ENCODE data around the gene PCDHGA1.
A peak's percentile ranks its signal among the peaks of the same experiment; 100 is the strongest.
"Not testable (repeated sequence)": the region's sequence is repeated elsewhere in the genome, so short reads cannot be mapped to it uniquely, and the experiment has no call there.

PCDHGA1 gene

DNA sequence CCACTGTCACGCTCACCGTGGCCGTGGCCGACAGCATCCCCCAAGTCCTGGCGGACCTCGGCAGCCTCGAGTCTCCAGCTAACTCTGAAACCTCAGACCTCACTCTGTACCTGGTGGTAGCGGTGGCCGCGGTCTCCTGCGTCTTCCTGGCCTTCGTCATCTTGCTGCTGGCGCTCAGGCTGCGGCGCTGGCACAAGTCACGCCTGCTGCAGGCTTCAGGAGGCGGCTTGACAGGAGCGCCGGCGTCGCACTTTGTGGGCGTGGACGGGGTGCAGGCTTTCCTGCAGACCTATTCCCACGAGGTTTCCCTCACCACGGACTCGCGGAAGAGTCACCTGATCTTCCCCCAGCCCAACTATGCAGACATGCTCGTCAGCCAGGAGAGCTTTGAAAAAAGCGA is 102.4 kb downstream of the PCDHGA1 start:
- not testable (repeated sequence) for H3K4me3 ChIP-seq (ENCODE audit: low read length); H3K27ac ChIP-seq (ENCODE audit: low read depth, low read length); H3K9ac ChIP-seq (ENCODE audit: low read depth, low read length); H3K4me1 ChIP-seq (ENCODE audit: insufficient read depth, low read length); H3K27me3 ChIP-seq (ENCODE audit: insufficient read depth, low read length)
- WGBS = 96% methylated on average over 29 of the region's 29 CpGs
- H3K9me3 ChIP-seq (ENCODE audit: insufficient read depth, low read depth, low read length) = peaks cover 60% of the 10 kb centered on the region
- H3K36me3 ChIP-seq (ENCODE audit: insufficient read depth, low read length) = peaks cover 24% of the 10 kb centered on the region; the same call in 1 of the 2 replicates

DNA sequence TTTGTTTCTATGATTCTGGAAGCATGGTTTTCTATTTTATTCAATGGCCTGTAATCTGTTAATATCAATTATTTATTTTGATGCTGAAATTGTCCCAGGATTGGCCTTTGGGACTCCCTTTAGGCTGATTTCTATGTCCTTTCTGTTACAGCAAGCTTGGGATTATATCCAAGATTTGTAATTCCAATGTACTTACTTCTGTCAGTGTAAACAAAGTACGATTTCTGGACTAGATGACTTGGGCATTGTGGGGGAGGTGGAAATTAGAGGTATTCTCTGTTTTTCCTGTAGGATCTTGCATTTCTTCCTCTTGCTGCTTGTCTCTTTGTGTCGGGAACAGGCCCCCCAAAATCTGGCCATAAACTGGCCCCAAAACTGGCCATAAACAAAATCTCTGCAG is 103.7 kb downstream of the PCDHGA1 start:
- H3K9ac ChIP-seq (ENCODE audit: low read depth, low read length) = no peak overlapping the region
- no peak overlapping the region for H3K27ac ChIP-seq (ENCODE audit: low read depth, low read length)
- H3K27me3 ChIP-seq (ENCODE audit: insufficient read depth, low read length) = no peaks in the 10 kb centered on the region
- no peak overlapping the region for H3K4me3 ChIP-seq (ENCODE audit: low read length)
- peaks cover 19% of the 10 kb centered on the region; the same call in 1 of the 2 replicates for H3K36me3 ChIP-seq (ENCODE audit: insufficient read depth, low read length)
- WGBS = 100% methylated on average over 2 of the region's 2 CpGs
- peaks cover 50% of the 10 kb centered on the region for H3K9me3 ChIP-seq (ENCODE audit: insufficient read depth, low read depth, low read length)
- H3K4me1 ChIP-seq (ENCODE audit: insufficient read depth, low read length) = no peaks in the 10 kb centered on the region

DNA sequence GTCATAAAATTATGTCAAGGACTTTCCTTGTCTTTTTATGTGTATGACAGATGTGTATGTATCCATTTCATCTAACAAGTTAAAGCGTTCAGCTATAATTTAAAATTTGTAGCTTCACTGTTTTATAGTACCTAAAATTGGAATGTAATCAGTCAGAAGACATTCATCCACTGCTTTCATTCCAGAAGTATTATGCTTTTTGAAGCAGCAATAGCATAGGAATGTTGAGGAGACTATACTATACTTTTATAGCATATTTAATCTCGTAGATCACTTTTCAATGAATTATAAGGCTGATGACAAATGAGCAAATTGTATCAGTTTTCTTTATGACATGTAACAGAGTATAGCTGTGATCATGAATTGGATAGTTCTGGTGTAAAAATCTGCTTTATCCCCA is 106.9 kb downstream of the PCDHGA1 start:
- Histone ChIP-seq H3K9me3 (ENCODE audit: insufficient read depth, low read depth, low read length) (peaks cover 20% of the 10 kb centered on the region), H3K4me1 (ENCODE audit: insufficient read depth, low read length) (no peaks in the 10 kb centered on the region), H3K27me3 (ENCODE audit: insufficient read depth, low read length) (no peaks in the 10 kb centered on the region), H3K9ac (ENCODE audit: low read depth, low read length) (no peak overlapping the region), H3K4me3 (ENCODE audit: low read length) (no peak overlapping the region), H3K27ac (ENCODE audit: low read depth, low read length) (no peak overlapping the region), H3K36me3 (ENCODE audit: insufficient read depth, low read length) (no peaks in the 10 kb centered on the region; the same call in 1 of the 2 replicates)
- no CpG with 5 or more reads among the region's 2 CpGs for WGBS

DNA sequence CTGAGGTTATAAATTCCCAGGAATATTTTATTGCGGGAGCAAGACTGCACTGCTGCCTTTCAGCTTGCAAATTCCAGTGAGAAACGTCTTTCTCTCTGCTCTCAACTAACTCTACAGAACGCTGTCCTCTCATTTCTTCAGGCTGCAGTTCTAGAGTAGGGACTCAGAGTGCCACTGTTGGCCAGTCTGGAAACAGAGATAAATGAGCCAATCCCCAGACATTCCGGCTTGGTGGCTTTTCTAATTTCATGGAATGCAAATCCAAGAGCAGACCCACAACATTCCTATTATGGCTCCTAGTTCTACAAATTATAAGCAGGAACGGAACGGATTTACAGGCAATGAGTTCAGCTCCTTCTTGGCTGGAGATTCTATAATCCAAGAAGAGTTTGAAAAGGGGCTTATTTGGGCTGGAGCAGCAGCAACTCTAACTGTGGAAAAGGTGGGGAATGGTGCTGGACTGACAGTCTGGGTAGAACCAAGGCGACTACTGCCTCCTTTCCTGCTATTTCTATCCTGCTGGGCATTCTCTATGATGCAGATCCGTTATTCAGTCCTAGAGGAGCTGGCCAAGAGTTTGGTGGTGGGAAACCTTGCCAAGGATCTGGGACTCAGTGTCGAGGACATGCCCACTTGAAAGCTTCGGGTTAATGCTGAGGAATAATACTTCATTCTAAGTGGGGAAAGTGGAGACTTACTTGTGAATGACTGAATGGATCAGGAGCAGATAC is 109.3 kb downstream of the PCDHGA1 start:
- 87% methylated on average over 10 of the region's 10 CpGs for WGBS
- Histone ChIP-seq H3K27ac (ENCODE audit: low read depth, low read length) (no peak overlapping the region), H3K9me3 (ENCODE audit: insufficient read depth, low read depth, low read length) (peaks cover 5% of the 10 kb centered on the region; the same call in 1 of the 2 replicates), H3K4me1 (ENCODE audit: insufficient read depth, low read length) (no peaks in the 10 kb centered on the region), H3K9ac (ENCODE audit: low read depth, low read length) (no peak overlapping the region), H3K36me3 (ENCODE audit: insufficient read depth, low read length) (no peaks in the 10 kb centered on the region), H3K4me3 (ENCODE audit: low read length) (no peak overlapping the region), H3K27me3 (ENCODE audit: insufficient read depth, low read length) (no peaks in the 10 kb centered on the region)

DNA sequence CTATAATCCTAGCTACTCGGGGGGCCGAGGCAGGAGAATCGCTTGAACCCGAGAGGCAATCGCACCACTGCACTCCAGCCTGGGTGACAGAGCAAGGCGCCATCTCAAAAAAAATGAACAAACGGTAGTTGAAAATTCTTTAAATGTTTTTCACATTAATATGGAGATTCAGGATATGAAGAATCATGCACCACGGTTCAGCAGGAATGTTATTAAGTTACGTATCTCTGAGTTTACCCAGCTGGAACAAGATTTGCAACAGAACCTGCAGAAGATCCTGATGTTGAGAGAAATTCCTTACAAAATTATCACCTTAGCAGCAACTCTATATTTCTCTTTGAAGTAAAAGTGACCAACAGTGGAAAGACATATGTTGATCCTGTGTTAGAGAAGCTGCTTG is 110.0 kb downstream of the PCDHGA1 start:
- Histone ChIP-seq H3K27me3 (ENCODE audit: insufficient read depth, low read length) (no peaks in the 10 kb centered on the region), H3K9me3 (ENCODE audit: insufficient read depth, low read depth, low read length) (peaks cover 1% of the 10 kb centered on the region; the same call in 1 of the 2 replicates), H3K36me3 (ENCODE audit: insufficient read depth, low read length) (no peaks in the 10 kb centered on the region), H3K9ac (ENCODE audit: low read depth, low read length) (no peak overlapping the region), H3K4me3 (ENCODE audit: low read length) (no peak overlapping the region), H3K4me1 (ENCODE audit: insufficient read depth, low read length) (no peaks in the 10 kb centered on the region), H3K27ac (ENCODE audit: low read depth, low read length) (no peak overlapping the region)
- WGBS = 97% methylated on average over 9 of the region's 9 CpGs

DNA sequence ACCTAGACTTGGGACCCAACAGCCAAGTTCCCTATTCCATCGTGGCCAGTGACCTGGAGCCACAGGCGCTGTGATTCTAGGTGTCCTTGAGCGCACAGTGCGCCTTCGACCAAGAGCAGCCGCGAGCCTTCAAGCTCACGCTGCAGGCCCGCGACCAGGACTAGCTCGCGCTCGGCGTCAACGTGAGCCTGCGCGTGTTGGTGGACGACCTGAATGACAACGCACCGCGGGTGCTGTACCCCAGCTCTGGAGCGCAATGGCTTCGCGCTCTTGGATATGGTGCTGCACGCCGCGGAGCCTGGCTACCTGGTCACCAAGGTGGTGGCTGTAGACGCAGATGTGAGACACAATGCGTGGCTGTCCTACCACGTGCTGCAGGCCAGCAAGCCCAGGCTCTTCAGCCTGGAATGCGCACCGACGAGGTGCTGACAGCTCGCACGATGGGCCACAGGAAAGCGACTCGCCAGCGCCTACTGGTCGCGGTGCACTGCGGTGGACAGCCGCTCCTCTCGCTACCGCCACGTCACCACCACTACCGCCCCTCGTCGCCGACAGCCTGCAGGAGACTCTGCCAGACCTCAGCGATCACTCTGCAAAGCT is 111.4 kb downstream of the PCDHGA1 start:
- WGBS = 97% methylated on average over 50 of the region's 50 CpGs
- no peak overlapping the region for H3K4me3 ChIP-seq (ENCODE audit: low read length)
- no peaks in the 10 kb centered on the region for H3K27me3 ChIP-seq (ENCODE audit: insufficient read depth, low read length)
- H3K36me3 ChIP-seq (ENCODE audit: insufficient read depth, low read length) = no peaks in the 10 kb centered on the region
- no peaks in the 10 kb centered on the region for H3K4me1 ChIP-seq (ENCODE audit: insufficient read depth, low read length)
- no peak overlapping the region for H3K27ac ChIP-seq (ENCODE audit: low read depth, low read length)
- H3K9ac ChIP-seq (ENCODE audit: low read depth, low read length) = no peak overlapping the region; the same call in 1 of the 2 replicates
- no peaks in the 10 kb centered on the region for H3K9me3 ChIP-seq (ENCODE audit: insufficient read depth, low read depth, low read length)

DNA sequence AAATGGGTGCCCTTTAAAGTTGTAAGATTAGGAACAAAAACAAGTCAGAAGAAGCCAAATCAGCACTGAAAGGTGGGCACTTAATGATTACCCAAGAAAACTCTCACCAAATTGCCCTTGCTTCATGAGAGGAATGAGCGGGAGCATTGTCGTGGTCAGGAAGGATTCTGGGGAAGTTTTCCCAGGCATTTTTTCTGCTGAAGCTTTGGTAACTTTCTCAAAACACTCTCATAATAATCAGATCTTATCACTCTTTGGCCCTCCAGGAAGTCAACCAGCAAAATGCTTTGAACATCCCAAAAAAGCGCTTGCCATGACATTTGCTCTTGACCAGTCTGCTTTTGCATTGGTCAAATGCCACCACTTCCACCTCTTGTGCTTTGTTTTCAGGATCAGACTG is 135.0 kb downstream of the PCDHGA1 start:
- no peak overlapping the region for H3K9ac ChIP-seq (ENCODE audit: low read depth, low read length)
- no peaks in the 10 kb centered on the region for H3K9me3 ChIP-seq (ENCODE audit: insufficient read depth, low read depth, low read length)
- H3K36me3 ChIP-seq (ENCODE audit: insufficient read depth, low read length) = no peaks in the 10 kb centered on the region
- H3K27ac ChIP-seq (ENCODE audit: low read depth, low read length) = no peak overlapping the region
- no peaks in the 10 kb centered on the region for H3K4me1 ChIP-seq (ENCODE audit: insufficient read depth, low read length)
- H3K4me3 ChIP-seq (ENCODE audit: low read length) = no peak overlapping the region
- H3K27me3 ChIP-seq (ENCODE audit: insufficient read depth, low read length) = no peaks in the 10 kb centered on the region
- 91% methylated on average over 3 of the region's 3 CpGs for WGBS

DNA sequence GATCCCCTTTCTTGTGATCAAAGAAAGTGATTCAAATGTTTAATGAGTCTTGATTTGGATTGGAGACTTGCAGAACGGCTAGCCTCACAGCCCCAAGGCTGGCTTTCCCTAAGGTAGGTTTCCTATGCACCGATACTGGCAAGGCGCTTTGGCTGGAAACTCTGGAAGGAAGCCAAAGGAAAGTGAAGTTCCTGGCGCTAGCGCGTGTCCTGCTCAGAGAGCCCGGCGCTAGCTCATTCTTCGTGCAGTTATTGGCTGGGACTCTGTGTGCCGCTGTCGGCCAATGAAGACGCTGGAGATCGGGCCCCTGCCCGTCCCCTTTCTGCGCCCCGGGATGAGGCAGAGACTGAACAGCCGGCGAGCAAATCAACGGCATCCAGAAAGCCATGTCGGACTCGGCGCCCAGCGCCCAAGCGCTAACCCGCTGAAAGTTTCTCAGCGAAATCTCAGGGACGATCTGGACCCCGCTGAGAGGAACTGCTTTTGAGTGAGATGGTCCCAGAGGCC is 145.4 kb downstream of the PCDHGA1 start, which contains the start of gene PCDHGC3:
TSS of gene PCDHGC3 (plus strand) at position 342 of the 507 bp plus-strand sequence. CDS start at position 493, 151 bp downstream.
- Histone ChIP-seq H3K9ac (ENCODE audit: low read depth, low read length) (peak within 1 kb of the TSS; percentile 32; the same call in 1 of the 2 replicates), H3K4me3 (ENCODE audit: low read length) (peak within 1 kb of the TSS; percentile 66), H3K4me1 (ENCODE audit: insufficient read depth, low read length) (peaks cover 8% of the 10 kb centered on the region; the same call in 1 of the 2 replicates), H3K9me3 (ENCODE audit: insufficient read depth, low read depth, low read length) (no peaks in the 10 kb centered on the region), H3K27me3 (ENCODE audit: insufficient read depth, low read length) (peaks cover 19% of the 10 kb centered on the region), H3K36me3 (ENCODE audit: insufficient read depth, low read length) (no peaks in the 10 kb centered on the region), H3K27ac (ENCODE audit: low read depth, low read length) (no peak within 1 kb of the TSS)
- WGBS = 3% methylated on average over 28 of the region's 28 CpGs

DNA sequence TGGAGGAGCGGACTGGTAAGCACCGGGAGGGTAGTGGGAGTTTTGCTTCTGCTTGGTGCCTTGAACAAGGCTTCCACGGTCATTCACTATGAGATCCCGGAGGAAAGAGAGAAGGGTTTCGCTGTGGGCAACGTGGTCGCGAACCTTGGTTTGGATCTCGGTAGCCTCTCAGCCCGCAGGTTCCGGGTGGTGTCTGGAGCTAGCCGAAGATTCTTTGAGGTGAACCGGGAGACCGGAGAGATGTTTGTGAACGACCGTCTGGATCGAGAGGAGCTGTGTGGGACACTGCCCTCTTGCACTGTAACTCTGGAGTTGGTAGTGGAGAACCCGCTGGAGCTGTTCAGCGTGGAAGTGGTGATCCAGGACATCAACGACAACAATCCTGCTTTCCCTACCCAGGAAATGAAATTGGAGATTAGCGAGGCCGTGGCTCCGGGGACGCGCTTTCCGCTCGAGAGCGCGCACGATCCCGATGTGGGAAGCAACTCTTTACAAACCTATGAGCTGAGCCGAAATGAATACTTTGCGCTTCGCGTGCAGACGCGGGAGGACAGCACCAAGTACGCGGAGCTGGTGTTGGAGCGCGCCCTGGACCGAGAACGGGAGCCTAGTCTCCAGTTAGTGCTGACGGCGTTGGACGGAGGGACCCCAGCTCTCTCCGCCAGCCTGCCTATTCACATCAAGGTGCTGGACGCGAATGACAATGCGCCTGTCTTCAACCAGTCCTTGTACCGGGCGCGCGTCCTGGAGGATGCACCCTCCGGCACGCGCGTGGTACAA is 146.0 kb downstream of the PCDHGA1 start:
- Histone ChIP-seq H3K27me3 (ENCODE audit: insufficient read depth, low read length) (peaks cover 19% of the 10 kb centered on the region), H3K9me3 (ENCODE audit: insufficient read depth, low read depth, low read length) (no peaks in the 10 kb centered on the region), H3K9ac (ENCODE audit: low read depth, low read length) (peak overlapping the region; percentile 32; the same call in 1 of the 2 replicates), H3K27ac (ENCODE audit: low read depth, low read length) (no peak overlapping the region), H3K4me1 (ENCODE audit: insufficient read depth, low read length) (peaks cover 8% of the 10 kb centered on the region; the same call in 1 of the 2 replicates), H3K36me3 (ENCODE audit: insufficient read depth, low read length) (no peaks in the 10 kb centered on the region), H3K4me3 (ENCODE audit: low read length) (peak overlapping the region; percentile 66)
- WGBS = 10% methylated on average over 58 of the region's 58 CpGs

DNA sequence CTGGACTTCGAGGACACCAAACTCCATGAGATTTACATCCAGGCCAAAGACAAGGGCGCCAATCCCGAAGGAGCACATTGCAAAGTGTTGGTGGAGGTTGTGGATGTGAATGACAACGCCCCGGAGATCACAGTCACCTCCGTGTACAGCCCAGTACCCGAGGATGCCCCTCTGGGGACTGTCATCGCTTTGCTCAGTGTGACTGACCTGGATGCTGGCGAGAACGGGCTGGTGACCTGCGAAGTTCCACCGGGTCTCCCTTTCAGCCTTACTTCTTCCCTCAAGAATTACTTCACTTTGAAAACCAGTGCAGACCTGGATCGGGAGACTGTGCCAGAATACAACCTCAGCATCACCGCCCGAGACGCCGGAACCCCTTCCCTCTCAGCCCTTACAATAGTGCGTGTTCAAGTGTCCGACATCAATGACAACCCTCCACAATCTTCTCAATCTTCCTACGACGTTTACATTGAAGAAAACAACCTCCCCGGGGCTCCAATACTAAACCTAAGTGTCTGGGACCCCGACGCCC is 146.8 kb downstream of the PCDHGA1 start:
- no peaks in the 10 kb centered on the region for H3K9me3 ChIP-seq (ENCODE audit: insufficient read depth, low read depth, low read length)
- peak overlapping the region; percentile 66 for H3K4me3 ChIP-seq (ENCODE audit: low read length)
- peaks cover 19% of the 10 kb centered on the region for H3K27me3 ChIP-seq (ENCODE audit: insufficient read depth, low read length)
- 91% methylated on average over 24 of the region's 24 CpGs for WGBS
- H3K27ac ChIP-seq (ENCODE audit: low read depth, low read length) = no peak overlapping the region
- H3K4me1 ChIP-seq (ENCODE audit: insufficient read depth, low read length) = peaks cover 8% of the 10 kb centered on the region; the same call in 1 of the 2 replicates
- H3K36me3 ChIP-seq (ENCODE audit: insufficient read depth, low read length) = no peaks in the 10 kb centered on the region
- no peak overlapping the region for H3K9ac ChIP-seq (ENCODE audit: low read depth, low read length)

Measured in HUES64 (cell line).